Stimulated activated CD8-positive, alpha-beta memory T cell treated with anti-CD3 and anti-CD28 coated beads, Interleukin-2, amount 100 ng/mL, for 1 hour (primary cell): ENCODE data around the gene KIF6.
"Not testable (repeated sequence)": the region's sequence is repeated elsewhere in the genome, so short reads cannot be mapped to it uniquely, and the experiment has no call there.

Experiments used
- DNase-seq, 2 donors: peaks; one replicate each; pipeline ENCODE4 v3.0.0-alpha.2; 2020; ENCODE audit warnings: low read depth in 2 of 2

Gene KIF6

GRCh38 chr6:39499053-39499452, 226.2 kb downstream of the KIF6 start:
- no peak for DNase-seq

GRCh38 chr6:39498096-39498495, 227.1 kb downstream of the KIF6 start:
- no peak for DNase-seq

GRCh38 chr6:39496915-39497314, 228.3 kb downstream of the KIF6 start:
- DNase-seq, result no peak

- DNase-seq, result no peak
Measured at GRCh38 chr6:39496456-39496855, 228.8 kb downstream of the KIF6 start.

GRCh38 chr6:39495640-39496039, 229.6 kb downstream of the KIF6 start:
- DNase-seq, result no peak

GRCh38 chr6:39494998-39495397, 230.2 kb downstream of the KIF6 start:
- no peak for DNase-seq

- no peak for DNase-seq
Measured at GRCh38 chr6:39493777-39494176, 231.4 kb downstream of the KIF6 start.

GRCh38 chr6:39493174-39493573, 232.0 kb downstream of the KIF6 start:
- DNase-seq, result no peak

GRCh38 chr6:39490108-39490507, 235.1 kb downstream of the KIF6 start:
- DNase-seq, result no peak

- no peak for DNase-seq
Measured at GRCh38 chr6:39488255-39488879, 236.8 kb downstream of the KIF6 start.

- DNase-seq, result no peak
Measured at GRCh38 chr6:39484276-39484675, 240.9 kb downstream of the KIF6 start.

GRCh38 chr6:39479819-39480218, 245.4 kb downstream of the KIF6 start:
- DNase-seq, result not testable (repeated sequence)

- DNase-seq, result no peak
Measured at GRCh38 chr6:39476670-39477069, 248.5 kb downstream of the KIF6 start.

- no peak for DNase-seq
Measured at GRCh38 chr6:39476151-39476550, 249.1 kb downstream of the KIF6 start.

GRCh38 chr6:39471954-39472659, 253.1 kb downstream of the KIF6 start:
- no peak for DNase-seq

GRCh38 chr6:39470506-39470905, 254.7 kb downstream of the KIF6 start:
- no peak for DNase-seq

GRCh38 chr6:39468385-39468784, 256.8 kb downstream of the KIF6 start:
- no peak for DNase-seq

- no peak for DNase-seq
Measured at GRCh38 chr6:39466631-39467030, 258.6 kb downstream of the KIF6 start.

GRCh38 chr6:39465539-39465938, 259.7 kb downstream of the KIF6 start:
- DNase-seq, result no peak

GRCh38 chr6:39464067-39464466, 261.1 kb downstream of the KIF6 start:
- DNase-seq, result no peak

- no peak for DNase-seq
Measured at GRCh38 chr6:39453956-39454524, 271.2 kb downstream of the KIF6 start.

GRCh38 chr6:39453241-39453640, 272.0 kb downstream of the KIF6 start:
- no peak for DNase-seq
